ENCODE measurements around the gene RAD51B.

- TF ChIP-seq, protein P1, sequence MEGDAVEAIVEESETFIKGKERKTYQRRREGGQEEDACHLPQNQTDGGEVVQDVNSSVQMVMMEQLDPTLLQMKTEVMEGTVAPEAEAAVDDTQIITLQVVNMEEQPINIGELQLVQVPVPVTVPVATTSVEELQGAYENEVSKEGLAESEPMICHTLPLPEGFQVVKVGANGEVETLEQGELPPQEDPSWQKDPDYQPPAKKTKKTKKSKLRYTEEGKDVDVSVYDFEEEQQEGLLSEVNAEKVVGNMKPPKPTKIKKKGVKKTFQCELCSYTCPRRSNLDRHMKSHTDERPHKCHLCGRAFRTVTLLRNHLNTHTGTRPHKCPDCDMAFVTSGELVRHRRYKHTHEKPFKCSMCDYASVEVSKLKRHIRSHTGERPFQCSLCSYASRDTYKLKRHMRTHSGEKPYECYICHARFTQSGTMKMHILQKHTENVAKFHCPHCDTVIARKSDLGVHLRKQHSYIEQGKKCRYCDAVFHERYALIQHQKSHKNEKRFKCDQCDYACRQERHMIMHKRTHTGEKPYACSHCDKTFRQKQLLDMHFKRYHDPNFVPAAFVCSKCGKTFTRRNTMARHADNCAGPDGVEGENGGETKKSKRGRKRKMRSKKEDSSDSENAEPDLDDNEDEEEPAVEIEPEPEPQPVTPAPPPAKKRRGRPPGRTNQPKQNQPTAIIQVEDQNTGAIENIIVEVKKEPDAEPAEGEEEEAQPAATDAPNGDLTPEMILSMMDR (IDR thresholded peaks at IDR 0.05; ENCODE audit: poor library complexity): no peak
- TF ChIP-seq EZH2 (IDR thresholded peaks at IDR 0.05; ENCODE audit: borderline replicate concordance): no peak
- TF ChIP-seq EZH2phosphoT487 (IDR thresholded peaks at IDR 0.05; ENCODE audit: low read depth, severe bottlenecking, unreplicated experiment): no peak
These were observed 861.9 kb downstream of the RAD51B start for GRCh38 chr14:68681256-68682011.

All from hepatocyte (in vitro differentiated cells).